Transverse colon (tissue), 4 donors: Measurements from ENCODE around the gene PTGER3. TPM values are rescaled to one million over a fixed set of nuclear protein-coding genes. Genes with fewer than 3 reads are reported as not detected.
A peak's percentile ranks its signal among the peaks of the same experiment; 100 is the strongest.

Experiments
- DNase-seq: peaks from one replicate; pipeline ENCODE4 v3.0.0-alpha.2; 2019
- H3K27ac ChIP-seq, 4 donors: fragments of 200-600 bp; sonication (generic); 2 replicates each; pipeline ENCODE4 v1.5.1; 2016 to 2018; ENCODE audit warnings: inconsistent platforms in 4 of 4
- H3K27me3 ChIP-seq: fragments of 200-600 bp; sonication (generic); 2 replicates; pipeline ENCODE4 v1.5.1; 2017; ENCODE audit warnings: inconsistent platforms
- H3K36me3 ChIP-seq, 4 donors: fragments of 200-600 bp; sonication (generic); 2 replicates each; pipeline ENCODE4 v1.5.1; 2017 to 2019; ENCODE audit warnings: inconsistent platforms in 4 of 4
- H3K4me1 ChIP-seq, 4 donors: fragments of 200-600 bp; sonication (generic); 2 replicates each; pipeline ENCODE4 v1.5.1; 2017 to 2020; ENCODE audit warnings: inconsistent platforms in 4 of 4
- H3K4me3 ChIP-seq, 4 donors: fragments of 200-600 bp; sonication (generic); 1 replicate in 1 of 4; 2 replicates in 3 of 4; pipeline versions ENCODE4 v1.5.1 to v1.6.1; 2017 to 2019; ENCODE audit warnings: inconsistent platforms in 4 of 4
- H3K9me3 ChIP-seq, 2 donors: fragments of 200-600 bp; sonication (generic); 2 replicates each; pipeline ENCODE4 v1.5.1; 2017 to 2019; ENCODE audit warnings: inconsistent platforms in 2 of 2
- EP300 ChIP-seq: sonication (generic); formaldehyde crosslinking; IDR thresholded peaks from one replicate; pipeline ENCODE4 v1.6.1; 2017; ENCODE audit warnings: antibody characterized with exemption, low read depth
- POLR2A ChIP-seq: fragments of 450-650 bp; IDR thresholded peaks from one replicate; pipeline ENCODE4 v1.6.1; 2016; ENCODE audit warnings: antibody characterized with exemption, mild to moderate bottlenecking, moderate library complexity
- POLR2AphosphoS5 ChIP-seq, 3 donors: sonication (generic); formaldehyde crosslinking; IDR thresholded peaks; one replicate each; pipeline ENCODE4 v1.6.1; 2016; ENCODE audit warnings: antibody characterized with exemption in 3 of 3
- WGBS, 2 donors: methylation state at CpG; one replicate each; pipeline ENCODE4 v1.1.5; 2018; ENCODE audit warnings: low coverage in 1 of 2; 5-methylcytosine and 5-hydroxymethylcytosine counted together
- in situ Hi-C, 4 donors: fragments of 200-750 bp; cut with MboI; loops; one replicate each; pipeline versions ENCODE4 v1.15.0 to v1.15.1; 2017; ENCODE audit warnings: low sequenced_read_pairs in 3 of 4, low pct_ligation_motif_present in 1 of 4, low pct_unique_long_range_greater_than_20kb in 1 of 4
- intact Hi-C: fragments of 100-400 bp; cut with DNase I; formaldehyde crosslinking; loops from one replicate; pipeline ENCODE4 v1.15.1; 2023; ENCODE audit warnings: low total_unique reads
- total RNA-seq, 4 donors: library from RNA; depleted of rRNA; stranded (reverse); fragments of >200 nt; gene quantifications; one replicate each; pipeline ENCODE4 v1.1.0, GENCODE V29; 2016
- TF ChIP-seq, protein P1 (sequence below), 5 experiments: fragments of 200-600 bp in 3 of 5; fragments of 450-650 bp in 2 of 5; sonication (generic) in 3 of 5; IDR thresholded peaks; 1 replicate in 2 of 5; 2 replicates in 3 of 5; pipeline ENCODE4 v1.5.1; 2016 to 2017; ENCODE audit warnings: antibody characterized with exemption in 5 of 5, inconsistent platforms in 3 of 5, mild to moderate bottlenecking in 2 of 5, moderate library complexity in 1 of 5

PTGER3 gene
- total RNA-seq, 4 donors from 2014 or later = 4.8 to 37.0 (median 18.5) TPM

DNA sequence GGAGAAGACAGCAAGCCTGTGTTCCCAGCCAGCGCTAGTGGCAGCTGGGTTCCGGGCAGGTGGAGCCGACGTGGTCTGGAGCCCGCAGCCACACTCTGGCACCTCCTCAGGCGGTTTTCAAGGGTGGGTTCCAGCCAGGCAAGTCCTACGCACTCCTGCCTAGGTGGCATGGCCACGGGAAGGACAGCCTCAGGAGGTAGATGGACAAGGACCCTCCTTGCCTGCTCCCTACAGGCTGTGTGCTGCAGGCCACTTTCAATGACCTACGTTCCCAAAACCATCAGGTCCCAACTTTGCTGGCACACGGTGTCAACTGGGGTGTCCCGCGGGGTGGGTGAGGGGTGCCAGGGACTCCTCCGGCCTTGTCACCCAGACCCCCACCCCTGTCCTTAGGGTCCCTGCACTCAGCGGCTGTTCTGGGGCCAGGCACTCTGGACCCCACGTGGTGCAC is 6.7 kb upstream of the PTGER3 start:
- no peak overlapping the region for H3K27ac ChIP-seq
- H3K4me3 ChIP-seq = no peak overlapping the region
- H3K36me3 ChIP-seq = peaks cover 0 to 12% (median 5%) of the 10 kb centered on the region in 4 donors
- in situ Hi-C loops = loop anchor here (5.0 to 25.0 kb wide), 4 partner anchors 370 to 817 kb away; no protein-coding TSS in a partner anchor
- WGBS, 2 donors = 73% methylated on average over 14 of the region's 15 CpGs; no CpG with 5 or more reads in 1 of the 2 donors
- no peaks in the 10 kb centered on the region for H3K9me3 ChIP-seq
- intact Hi-C loops = no loop called here
- DNase-seq = no peak
- H3K4me1 ChIP-seq = no peaks in the 10 kb centered on the region
- peaks cover 5% of the 10 kb centered on the region for H3K27me3 ChIP-seq
- TF ChIP-seq, protein P1, sequence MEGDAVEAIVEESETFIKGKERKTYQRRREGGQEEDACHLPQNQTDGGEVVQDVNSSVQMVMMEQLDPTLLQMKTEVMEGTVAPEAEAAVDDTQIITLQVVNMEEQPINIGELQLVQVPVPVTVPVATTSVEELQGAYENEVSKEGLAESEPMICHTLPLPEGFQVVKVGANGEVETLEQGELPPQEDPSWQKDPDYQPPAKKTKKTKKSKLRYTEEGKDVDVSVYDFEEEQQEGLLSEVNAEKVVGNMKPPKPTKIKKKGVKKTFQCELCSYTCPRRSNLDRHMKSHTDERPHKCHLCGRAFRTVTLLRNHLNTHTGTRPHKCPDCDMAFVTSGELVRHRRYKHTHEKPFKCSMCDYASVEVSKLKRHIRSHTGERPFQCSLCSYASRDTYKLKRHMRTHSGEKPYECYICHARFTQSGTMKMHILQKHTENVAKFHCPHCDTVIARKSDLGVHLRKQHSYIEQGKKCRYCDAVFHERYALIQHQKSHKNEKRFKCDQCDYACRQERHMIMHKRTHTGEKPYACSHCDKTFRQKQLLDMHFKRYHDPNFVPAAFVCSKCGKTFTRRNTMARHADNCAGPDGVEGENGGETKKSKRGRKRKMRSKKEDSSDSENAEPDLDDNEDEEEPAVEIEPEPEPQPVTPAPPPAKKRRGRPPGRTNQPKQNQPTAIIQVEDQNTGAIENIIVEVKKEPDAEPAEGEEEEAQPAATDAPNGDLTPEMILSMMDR (IDR thresholded peaks at IDR 0.05) = no peak
- TF ChIP-seq POLR2AphosphoS5 (IDR thresholded peaks at IDR 0.05) (peak in 2 of 3 donors; percentile 42 to 66), EP300 (no peak), POLR2A (peak; percentile 17)

DNA sequence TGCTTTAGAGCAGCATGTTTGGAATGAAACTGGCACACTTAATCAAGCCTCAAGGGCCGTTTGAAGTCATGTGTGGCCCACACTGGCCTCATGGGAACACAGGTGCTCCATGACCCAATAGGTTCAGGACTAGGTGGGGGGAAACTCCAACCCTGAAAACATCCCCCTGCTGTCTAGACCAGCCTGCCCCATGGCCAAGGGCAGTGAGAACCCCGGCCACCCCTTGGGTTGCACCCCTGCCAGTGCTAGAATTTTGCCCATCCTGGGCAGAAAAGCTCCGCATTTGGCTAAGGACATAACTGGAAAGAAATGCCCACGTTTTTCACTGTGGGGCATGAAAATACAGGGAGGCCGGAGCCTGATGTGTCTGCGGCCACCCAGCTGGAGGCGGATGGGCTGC is 6.1 kb upstream of the PTGER3 start:
- TF ChIP-seq POLR2A (peak; percentile 13), POLR2AphosphoS5 (IDR thresholded peaks at IDR 0.05) (peak in 2 of 3 donors; percentile 10 to 13), EP300 (no peak)
- TF ChIP-seq, protein P1 (IDR thresholded peaks at IDR 0.05) = no peak
- peaks cover 11% of the 10 kb centered on the region for H3K27me3 ChIP-seq
- peaks cover 0 to 6% (median 3%) of the 10 kb centered on the region in 4 donors for H3K36me3 ChIP-seq
- no peaks in the 10 kb centered on the region for H3K9me3 ChIP-seq
- H3K4me1 ChIP-seq = no peaks in the 10 kb centered on the region
- no peak overlapping the region for H3K27ac ChIP-seq
- DNase-seq = no peak
- 57 to 90% methylated on average over 2 to 7 of the region's 7 CpGs for WGBS, 2 donors
- in situ Hi-C loops (loop anchor here (5.0 to 25.0 kb wide), 4 partner anchors 369 to 816 kb away; no protein-coding TSS in a partner anchor), intact Hi-C loops (no loop called here)
- no peak overlapping the region for H3K4me3 ChIP-seq

DNA sequence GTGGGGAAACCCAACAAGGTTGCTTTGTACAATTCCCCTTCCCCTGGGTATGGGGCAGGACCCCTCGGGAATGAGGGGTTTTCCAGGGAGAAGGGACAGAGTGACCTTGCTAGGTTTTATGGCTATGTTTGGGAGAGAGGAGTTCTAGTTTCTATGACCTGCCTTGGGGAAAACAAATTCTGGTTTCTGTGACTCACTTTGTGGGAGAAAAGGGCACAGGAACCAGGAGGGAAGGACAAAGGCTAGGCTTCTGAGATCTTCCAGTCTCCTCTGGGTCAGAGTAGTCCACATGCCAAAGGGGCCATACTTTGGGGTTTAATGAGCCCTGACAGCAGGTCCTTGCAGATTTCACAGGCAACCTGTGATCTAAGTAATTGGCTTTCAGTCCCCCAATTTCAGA is 5.5 kb upstream of the PTGER3 start:
- in situ Hi-C loops = loop anchor here (5.0 to 25.0 kb wide), 4 partner anchors 368 to 816 kb away; no protein-coding TSS in a partner anchor

DNA sequence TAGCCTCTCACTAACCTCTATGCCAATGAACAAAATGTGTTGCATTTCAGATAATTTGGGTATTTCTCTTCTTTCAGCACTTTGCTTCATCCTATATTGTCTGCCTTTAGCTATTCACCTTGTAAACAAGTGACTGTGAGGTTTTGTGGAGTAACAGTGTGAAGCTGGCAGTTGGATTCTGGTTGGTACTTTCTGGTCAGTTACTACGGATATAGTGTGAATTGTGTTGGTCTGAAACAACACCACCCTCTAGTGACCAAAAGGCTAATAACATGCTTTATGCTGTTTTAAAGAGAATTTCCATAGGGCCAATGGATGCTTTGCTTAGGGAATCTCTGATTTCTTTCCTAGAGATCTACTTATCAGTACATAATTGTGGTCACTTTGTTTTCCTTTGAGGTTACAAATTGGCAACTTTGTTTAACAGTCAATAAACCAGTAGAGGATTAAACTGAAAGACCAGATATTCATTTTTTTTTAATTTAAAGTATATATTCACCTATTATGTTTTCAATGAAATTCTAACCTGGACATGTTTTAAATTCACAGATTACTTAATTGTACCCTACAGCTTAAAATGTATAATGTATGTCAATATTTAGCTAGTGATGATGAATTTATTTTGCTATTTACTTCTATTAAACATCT is 2.5 kb upstream of the PTGER3 start:
- Histone ChIP-seq H3K27me3 (peaks cover 43% of the 10 kb centered on the region), H3K4me3 (no peak overlapping the region), H3K9me3 (no peaks in the 10 kb centered on the region), H3K27ac (no peak overlapping the region), H3K36me3 (no peaks in the 10 kb centered on the region), H3K4me1 (peaks cover 0 to 22% (median 9%) of the 10 kb centered on the region in 4 donors)
- intact Hi-C loops = loop anchor here (5.0 kb wide), 2 partner anchors 363 to 518 kb away; no protein-coding TSS in a partner anchor
- DNase-seq = no peak
- TF ChIP-seq POLR2A = no peak
- TF ChIP-seq EP300 = no peak
- TF ChIP-seq, protein P1 (IDR thresholded peaks at IDR 0.05) = peak; percentile 67 to 79 (median 72)
- 0% methylated on average over 1 of the region's 1 CpG; no CpG with 5 or more reads in 1 of the 2 donors for WGBS, 2 donors
- in situ Hi-C loops = loop anchor here (5.0 to 25.0 kb wide), 8 partner anchors 355 to 813 kb away; no protein-coding TSS in a partner anchor

More for the DNA sequence above, 5.5 kb upstream of the PTGER3 start:
- Histone ChIP-seq H3K4me3 (no peak overlapping the region), H3K9me3 (no peaks in the 10 kb centered on the region), H3K4me1 (peaks cover 0 to 3% (median under 1%) of the 10 kb centered on the region in 4 donors), H3K27ac (no peak overlapping the region), H3K36me3 (peaks cover 0 to under 1% (median under 1%) of the 10 kb centered on the region in 4 donors), H3K27me3 (peaks cover 17% of the 10 kb centered on the region)
- WGBS, 2 donors = 29% methylated on average over 1 of the region's 1 CpG; no CpG with 5 or more reads in 1 of the 2 donors
- no peak for DNase-seq
- TF ChIP-seq, protein P1 (IDR thresholded peaks at IDR 0.05) = no peak
- TF ChIP-seq POLR2AphosphoS5 (IDR thresholded peaks at IDR 0.05) = no peak
- TF ChIP-seq POLR2A = no peak
- no peak for TF ChIP-seq EP300
- intact Hi-C loops = no loop called here
